KBM-7 (cell line): ENCODE measurements around the gene IRAG1.
"Not testable (repeated sequence)": the region's sequence is repeated elsewhere in the genome, so short reads cannot be mapped to it uniquely, and the experiment has no call there.

ENCODE experiments used
- DNase-seq: peaks from one replicate; pipeline ENCODE4 v3.0.0-alpha.2; 2015
- in situ Hi-C: fragments of 300-500 bp; cut with MboI; formaldehyde crosslinking; loops from 2 replicates; pipeline ENCODE4 v1.14.3; 2020; ENCODE audit warnings: low sequenced_read_pairs, low pct_unique_long_range_greater_than_20kb, mixed read lengths

The IRAG1 gene

DNA sequence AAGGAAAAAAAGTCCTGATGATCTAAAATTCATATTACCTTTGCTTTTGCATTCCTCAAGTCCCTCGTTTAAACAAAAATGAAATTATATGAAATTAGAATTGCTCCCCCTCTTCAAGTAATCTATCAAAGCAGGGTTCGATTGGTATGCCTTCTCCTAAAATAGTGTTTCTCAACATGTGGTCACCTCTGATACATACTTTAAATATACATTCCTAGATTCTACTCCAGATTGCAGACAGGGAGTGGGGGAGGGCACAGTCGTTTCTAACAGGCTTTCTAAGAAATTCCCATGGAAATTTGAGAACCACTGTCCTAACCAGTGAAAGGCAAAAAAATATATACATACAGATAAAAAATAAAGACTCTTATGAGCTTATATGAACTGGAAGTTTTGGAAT, 22.6 kb upstream of the IRAG1 start:
- DNase-seq, result no peak
- in situ Hi-C loops, result no loop called here

DNA sequence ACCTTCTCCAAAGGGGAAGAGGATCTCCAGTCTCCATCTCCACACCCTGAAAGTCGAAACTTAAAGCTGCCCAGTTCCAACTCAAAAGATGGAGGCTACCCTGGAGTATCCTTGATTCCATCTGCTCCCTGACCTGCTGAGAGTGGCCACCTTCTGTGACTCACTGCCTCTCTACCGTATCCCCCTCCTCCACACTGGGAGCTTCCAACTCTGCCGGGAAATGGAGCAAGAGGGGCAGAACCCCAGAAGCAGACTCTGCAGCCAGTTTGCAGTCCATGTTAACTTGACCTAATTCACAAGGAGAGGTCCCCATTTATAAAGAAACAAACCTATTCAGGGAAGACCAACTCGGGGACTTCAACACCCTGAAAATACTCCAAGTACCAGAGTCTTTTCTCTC, 22.0 kb upstream of the IRAG1 start:
- no peak for DNase-seq
- in situ Hi-C loops, result no loop called here

DNA sequence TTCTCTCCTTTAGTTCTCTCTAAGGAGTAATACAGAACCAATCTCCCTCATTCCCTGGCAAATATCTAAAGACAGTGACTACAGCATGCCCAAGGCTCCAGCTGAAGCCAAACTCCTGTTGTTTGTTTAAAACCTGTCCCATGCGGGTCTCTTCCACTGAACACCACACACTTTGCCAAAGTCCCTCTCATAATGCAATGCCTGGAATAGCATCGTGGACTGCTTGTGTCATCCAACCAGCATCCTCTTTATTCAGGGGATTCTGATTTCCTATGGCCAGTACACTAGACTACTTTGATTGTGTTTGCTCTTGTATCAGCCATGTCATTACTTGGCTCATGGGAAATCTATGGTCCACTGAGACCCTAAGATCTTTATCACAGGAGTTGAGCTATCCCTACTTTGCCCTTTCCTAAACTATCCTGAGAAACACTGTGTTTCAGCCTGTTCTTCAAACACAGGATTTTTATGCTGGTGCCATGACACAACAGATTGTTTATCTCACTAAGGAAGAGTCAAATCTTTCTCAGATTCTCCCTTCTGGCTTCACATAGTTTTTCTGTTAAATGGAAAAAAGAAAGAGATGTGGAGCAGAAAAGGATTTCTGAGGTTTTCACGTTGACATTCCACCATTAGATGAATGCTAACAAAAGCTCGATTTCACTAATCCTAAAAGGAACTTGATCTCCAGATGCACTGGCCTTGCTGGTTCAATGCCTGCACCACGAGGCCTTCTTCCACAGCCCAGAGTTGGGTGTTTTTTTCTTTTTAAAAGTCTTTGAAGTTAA, 15.9 kb upstream of the IRAG1 start:
- in situ Hi-C loops, result no loop called here

DNA sequence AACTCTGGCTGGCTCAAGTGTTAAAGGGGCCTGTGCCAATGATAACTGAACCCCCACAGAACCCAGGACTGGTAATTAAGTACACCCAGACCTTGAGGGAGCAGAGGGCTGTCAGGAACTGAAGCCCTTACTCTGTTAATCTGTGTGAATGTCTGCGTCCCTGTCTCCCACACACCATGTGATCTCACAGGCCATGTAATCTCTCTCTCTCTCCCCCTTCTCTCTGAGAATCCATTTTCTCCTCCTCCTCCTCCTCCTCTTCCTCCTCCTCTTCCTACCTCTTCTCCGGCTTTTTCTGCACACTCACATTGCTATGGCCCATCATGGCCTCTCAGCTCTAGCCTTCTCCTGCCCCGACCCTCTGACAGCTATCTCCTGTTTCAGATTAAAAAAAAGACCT, 14.6 kb upstream of the IRAG1 start:
- DNase-seq, result no peak
- in situ Hi-C loops, result no loop called here

More for the DNA sequence above, 15.9 kb upstream of the IRAG1 start:
- DNase-seq, result no peak

DNA sequence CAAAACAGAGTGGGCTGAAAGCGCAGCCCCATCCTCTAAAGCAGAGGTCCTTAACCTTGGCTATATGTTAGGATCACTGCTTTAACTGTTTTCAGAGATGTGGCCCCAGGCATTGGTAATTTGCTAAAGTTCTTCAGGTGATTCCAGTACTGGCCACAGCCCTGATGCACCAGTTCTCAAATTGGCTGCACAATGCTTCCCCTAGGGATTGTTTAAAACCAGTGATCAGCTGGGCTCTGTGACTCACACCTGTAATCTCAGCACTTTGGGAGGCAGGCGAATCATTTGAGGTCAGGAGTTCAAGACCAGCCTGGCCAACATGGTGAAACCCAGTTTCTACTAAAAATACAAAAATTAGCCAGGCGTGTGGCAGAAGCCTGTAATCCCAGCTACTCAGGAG, 8.4 kb upstream of the IRAG1 start:
- in situ Hi-C loops, result no loop called here
- DNase-seq, result no peak

DNA sequence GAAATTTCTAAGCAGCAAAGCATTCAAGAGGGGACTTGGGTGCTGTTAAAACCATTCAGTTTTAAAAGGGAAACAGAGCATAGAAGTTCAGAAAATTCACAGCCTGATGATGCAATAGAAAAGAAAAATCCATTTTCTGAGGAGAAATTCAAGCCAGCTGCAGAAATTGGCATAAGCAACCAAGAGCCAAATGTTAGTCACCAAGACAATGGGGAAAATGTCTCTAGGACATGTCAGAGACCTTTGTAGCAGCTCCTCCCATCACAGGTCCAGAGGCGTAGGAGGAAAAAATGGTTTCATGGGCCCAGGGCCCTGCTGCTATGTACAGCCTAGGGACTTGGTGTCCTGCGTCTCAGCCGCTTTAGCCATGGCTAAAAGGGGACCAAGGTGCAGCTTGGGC, 5.5 kb upstream of the IRAG1 start:
- no peak for DNase-seq
- in situ Hi-C loops, result no loop called here

DNA sequence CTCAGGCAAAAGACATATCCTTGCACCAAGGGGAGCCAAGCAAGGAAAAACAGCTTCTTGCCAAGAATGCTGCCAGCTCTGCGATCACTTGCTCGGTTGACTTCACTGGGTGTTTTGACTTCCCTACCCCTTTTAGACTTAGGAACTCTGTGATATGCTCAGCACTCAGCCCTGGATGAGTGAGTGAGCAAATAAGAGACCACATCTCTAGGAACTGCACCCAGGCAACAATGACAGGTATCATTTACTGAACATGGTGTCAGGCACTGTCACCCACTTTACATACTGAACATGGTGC, 3.7 kb upstream of the IRAG1 start:
- DNase-seq, result no peak
- in situ Hi-C loops, result no loop called here

DNA sequence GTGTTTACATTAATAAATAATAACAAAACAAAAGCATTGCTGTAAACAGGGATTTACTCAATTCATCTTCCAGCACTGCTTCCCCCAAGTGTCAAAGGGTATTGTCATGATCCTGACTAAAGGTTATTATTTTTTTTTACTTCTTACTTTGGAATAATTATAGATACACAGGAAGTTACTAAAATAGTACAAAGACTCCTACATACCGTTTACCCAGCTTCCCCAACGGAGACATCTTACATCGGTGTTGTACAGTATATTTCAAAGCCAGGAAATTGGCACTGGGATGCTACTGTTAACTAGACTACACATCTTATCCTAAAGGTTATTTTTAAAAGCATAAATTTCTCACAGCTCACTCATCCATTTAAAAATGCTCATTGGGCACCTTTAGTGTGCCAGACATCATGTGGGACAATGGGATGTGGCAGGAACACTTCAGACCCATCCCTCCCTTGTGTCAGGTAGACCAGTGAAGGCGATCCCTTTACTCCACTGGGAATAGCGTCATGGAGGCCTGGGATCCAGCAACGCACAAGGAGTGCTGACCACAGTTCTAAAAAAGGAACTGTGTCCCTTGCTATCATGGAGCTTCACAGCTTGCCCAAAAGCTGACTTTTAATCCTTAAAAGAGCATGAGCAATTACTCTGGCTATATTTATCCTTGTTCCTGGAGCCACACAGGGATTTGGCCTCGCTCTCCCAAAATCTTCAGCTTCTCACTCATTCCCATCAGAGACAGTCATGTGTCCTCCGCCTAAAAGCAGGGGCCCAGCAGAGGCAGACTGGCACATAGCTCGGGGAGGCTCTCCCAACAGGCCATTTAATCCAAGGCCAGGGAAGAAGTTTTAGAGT, 3.1 kb upstream of the IRAG1 start:
- DNase-seq, result peak; percentile 26
- in situ Hi-C loops, result no loop called here

DNA sequence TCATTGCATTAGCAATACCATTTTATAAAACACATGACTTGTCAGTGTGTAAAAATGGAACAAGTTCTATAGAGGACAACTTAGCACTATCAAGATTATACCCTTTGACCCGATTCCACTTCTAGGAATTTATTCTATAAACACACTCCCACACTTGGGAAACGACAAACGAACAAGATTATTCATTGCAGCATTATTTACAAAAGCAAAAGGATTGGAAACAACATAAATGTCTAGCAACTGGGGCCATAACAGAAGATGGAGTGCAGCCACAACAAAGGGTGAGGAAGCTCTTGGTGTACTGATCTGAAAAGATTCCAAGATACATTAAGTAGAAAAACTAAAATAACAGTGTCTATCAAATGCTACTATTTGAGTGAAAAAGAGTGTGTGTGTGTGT, 2.3 kb upstream of the IRAG1 start:
- in situ Hi-C loops, result no loop called here
- no peak for DNase-seq

DNA sequence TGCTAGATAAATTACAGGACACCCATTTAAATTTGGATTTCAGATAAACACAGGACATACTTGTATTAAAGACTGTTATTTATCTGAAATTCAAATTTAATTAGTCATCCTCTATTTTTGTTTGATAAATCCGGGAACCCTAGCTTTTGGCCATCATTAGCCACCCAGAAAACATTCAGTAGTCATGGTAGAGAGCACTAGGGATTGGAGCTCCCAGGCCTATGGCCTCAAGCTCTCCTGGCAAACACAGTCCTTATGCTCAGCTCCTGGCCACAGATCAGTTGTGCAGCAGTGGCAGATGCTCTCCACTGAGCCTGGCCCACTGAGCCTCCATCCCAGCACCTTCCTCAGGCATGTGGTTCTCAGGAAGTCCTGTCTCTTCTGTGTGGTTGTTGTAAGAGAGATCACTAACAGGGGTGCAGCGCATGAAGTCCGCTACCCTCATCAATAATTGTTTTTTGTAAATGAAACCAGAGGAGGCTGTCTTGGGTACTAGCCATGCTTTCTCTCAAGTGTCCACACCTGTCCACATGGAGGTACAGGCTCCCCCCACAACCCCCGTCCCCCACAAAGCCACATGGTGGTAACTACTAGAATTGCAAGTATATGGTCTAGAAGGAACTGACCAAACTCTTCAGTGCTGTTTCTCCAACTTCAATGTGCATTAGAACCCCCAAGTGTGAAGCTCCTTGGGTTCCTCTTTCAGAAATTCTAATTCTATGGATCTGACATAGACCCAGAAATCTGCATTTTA, 1.1 kb upstream of the IRAG1 start:
- no peak for DNase-seq
- in situ Hi-C loops, result no loop called here

DNA sequence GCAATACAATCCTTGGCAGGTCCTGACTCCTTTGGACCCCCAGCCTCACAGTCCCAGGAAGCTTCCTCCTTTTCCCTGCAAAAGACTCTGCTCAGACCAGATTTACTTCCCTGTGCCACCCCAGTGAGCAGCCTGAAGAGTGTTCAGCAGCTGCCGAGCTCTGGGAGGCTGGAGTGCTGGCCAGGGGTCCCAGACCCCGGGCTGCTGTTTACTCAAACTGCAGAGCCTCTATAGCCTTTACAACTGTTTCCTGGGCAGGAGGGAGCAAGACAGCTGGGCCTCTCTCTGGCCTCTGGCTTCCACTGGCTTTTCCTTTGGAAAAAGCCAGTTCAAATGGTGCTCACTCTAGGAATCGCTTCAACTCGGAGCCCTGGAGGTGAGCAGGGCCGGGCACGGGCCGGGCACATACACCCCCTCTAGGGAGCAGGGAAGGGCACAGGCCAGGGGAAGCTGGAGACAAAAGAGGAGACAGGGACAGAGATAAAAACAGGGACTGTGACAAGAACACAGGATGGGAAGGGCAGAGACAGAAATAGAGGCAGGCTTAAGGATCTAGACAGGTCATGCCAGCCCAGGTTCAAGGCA, 932 bp downstream of the IRAG1 start:
- in situ Hi-C loops, result no loop called here
- no peak for DNase-seq

DNA sequence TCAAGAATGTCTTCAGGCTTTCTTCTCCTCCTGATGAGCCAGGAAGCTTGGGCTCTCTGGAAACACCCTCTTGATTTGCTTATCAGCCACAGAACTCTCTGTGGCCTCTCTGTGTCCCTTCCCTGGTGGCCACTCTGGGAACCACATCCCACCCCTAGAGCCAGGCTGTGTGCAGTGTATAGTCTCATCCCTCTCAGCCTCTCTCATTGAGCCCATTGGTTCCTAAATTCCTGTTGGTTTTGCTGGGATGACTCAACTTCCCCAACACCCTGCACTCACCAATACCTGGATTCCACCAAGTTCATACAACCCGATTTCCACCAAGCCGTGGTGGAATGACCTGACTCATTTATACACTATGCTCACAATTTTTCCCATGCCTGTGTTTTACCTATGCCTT, 5.2 kb downstream of the IRAG1 start:
- in situ Hi-C loops, result no loop called here
- no peak for DNase-seq

DNA sequence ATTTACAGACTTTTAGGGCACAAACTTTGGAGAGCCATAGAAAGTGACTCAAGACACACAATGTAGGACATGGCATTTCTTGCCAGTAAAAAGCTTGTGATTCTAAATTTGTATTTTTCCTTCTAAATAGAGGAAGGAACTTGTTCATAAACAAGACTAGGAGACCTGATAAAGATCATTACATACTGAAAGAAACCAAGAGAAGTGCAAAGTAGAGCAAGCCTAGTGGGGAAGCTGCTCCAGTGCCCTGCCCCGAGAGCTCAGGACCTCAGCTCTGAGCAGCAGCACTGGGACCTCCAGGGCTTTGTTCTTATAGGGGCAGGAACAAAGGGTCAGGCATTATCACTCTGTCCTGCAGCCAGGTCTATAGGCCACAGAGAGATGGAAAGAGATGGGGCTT, 7.2 kb downstream of the IRAG1 start:
- DNase-seq, result no peak
- in situ Hi-C loops, result no loop called here

- no peak for DNase-seq
- in situ Hi-C loops, result no loop called here
Observed at GRCh38 chr11:10683429-10683828, 10.1 kb downstream of the IRAG1 start.

DNA sequence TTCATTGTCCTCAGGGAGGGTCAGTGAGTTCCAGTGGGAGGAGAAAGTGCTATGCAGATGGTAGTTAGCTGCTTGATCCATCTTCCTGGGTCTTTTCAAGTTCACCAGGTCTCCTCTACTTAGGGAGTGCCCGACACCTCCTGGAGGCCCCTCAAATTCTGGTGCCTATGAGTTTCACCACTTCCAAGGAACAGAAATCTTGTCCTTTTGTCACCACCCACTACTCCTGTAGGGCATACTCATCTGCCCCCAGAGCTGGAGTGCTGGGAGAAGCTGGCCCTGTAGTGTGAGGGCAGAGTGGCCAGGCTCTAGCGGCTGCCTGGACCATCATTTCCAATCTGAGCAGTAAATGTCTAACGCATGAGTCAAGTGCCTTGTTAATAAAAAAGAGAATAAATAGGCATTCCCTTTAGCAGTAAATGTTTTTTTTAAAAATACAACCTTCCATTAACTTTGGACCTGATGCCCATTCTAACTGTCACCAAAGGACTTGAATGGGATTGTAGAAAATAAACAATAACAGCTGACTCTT, 12.5 kb downstream of the IRAG1 start:
- in situ Hi-C loops, result no loop called here
- DNase-seq, result no peak

- DNase-seq, in situ Hi-C loops: not testable (repeated sequence)
Observed at GRCh38 chr11:10680279-10680678, 13.3 kb downstream of the IRAG1 start.

- in situ Hi-C loops, result no loop called here
- DNase-seq, result no peak
Observed at GRCh38 chr11:10679644-10680043, 13.9 kb downstream of the IRAG1 start.

DNA sequence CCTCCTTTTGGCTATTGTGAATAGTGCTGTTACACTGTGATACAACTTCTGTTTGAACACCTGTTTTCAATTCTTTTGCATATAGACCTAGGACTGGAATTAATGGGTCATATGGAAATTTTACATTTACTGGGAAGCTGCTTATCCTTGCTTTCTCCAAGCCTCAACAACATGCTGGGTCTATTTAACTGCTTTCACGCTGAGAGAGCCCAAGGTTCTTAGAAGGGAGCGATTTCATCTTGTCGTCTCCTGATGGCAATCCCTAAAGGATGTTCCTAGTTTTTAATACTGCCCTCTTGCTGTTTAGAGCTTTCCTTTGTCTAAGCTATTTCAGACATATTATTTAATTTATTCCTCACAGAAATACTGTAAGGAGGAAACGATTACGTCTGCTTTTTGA, 15.5 kb downstream of the IRAG1 start:
- no peak for DNase-seq
- in situ Hi-C loops, result no loop called here

DNA sequence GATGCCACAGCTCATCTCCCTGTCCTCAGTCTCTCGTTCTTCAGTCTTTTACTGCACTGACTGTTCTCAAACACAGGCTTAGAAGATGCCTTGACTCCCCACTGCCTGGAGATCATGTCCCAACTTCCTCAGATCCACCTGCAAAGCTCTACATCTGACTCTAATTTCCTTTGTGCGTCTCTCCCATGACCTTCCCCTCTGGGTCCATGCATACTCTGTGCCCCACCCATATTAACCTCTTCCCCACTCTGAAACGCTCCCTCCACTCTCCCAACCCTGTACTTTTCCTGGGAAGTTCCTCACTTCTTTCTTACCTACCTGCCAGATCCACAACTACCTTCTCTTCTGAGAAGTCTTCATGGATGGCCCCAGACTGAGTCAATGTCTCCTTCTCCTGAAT, 16.6 kb downstream of the IRAG1 start:
- DNase-seq, result no peak

More for the DNA sequence above, 16.6 kb downstream of the IRAG1 start:
- in situ Hi-C loops, result no loop called here
